Stimulated activated CD4-positive, alpha-beta T cell treated with anti-CD3 and anti-CD28 coated beads, Interleukin-15, amount 100 ng/mL, for 24 hours (primary cell): ENCODE results near the gene WNT10A.

Experiments used
- DNase-seq: peaks from one replicate; pipeline ENCODE4 v3.0.0-alpha.2; 2020

The WNT10A gene

DNA sequence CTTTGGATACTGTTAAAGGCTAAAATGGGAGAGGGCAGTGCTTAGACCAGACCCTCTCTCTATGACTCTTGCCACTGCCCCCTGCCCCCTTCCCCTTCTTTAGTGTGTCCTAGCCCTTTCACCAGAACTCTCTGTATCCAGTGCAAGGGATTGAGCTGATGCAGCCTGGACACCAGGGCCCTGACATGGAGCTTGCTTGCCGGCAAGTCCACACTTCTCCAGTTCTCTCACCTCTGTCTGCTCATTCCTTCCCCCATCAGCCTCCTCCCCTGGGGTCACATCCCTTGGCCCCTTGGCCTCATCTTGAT, 22.6 kb upstream of the WNT10A start:
- DNase-seq: no peak

DNA sequence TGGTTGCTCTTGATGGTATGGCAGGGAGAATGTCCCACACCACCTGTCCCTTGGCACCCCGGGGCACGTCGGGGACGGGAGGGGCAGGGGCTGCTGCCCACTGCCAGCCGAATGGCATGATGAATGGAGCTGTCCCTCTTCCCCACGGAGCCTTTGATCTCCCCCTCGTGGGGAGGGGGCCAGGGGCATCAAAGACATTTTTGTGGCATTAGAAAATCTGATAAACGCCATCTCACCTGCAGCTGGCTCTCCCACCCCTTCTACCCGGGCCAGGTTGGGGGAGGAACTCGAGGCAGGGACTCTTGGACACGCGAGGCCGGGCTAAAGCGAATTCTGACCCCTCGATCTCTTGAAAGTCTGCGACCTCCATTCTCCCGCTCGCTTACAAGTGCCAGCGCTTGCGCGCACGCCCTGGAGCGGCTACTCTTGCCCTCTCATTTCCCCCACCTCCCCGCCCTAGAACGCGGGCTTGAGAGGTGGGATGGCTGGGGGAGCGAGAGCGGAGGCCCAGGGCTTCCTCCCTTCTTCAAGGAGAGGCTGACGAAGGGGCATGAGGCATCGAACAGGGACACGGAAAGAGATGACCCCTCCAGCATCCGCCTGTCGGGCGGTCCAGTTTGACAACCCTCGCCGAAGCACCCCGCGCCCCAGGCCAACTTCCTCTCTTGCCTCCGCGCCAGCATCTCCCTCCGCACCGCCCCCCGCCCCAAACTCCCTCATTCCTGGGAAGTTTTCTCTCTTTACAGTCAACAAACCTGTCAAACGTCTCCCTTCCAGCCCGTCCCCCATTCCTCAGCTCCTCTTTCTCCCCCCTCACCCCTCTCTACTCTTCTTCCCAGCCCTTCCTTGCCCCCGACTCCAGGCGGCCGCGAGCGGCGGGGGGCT, 21.7 kb upstream of the WNT10A start:
- DNase-seq: no peak

DNA sequence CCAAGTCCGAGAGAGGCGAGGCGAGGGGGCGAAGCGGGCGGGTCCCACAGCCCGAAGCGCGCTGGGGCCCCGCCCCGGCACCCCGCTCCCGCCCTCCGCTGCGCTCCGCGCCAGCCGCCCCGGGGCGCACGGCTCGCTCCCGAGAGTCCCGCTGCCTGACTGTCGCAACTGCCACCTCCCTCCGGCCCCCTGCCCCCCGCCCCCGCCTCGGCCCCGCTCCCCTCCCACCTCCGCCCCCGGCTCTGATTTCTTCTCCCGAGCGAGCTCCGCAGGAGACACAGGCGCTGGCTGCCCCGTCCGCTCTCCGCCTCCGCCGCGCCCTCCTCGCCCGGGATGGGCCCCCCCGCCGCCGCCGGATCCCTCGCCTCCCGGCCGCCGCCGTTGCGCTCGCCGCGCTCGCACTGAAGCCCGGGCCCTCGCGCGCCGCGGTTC, 21.1 kb upstream of the WNT10A start, which contains the start of gene WNT6:
Gene WNT6, plus strand, starts transcription at position 250 of the 432 bp plus-strand sequence. CDS start 233 bp downstream, outside the sequence.
- no peak for DNase-seq

DNA sequence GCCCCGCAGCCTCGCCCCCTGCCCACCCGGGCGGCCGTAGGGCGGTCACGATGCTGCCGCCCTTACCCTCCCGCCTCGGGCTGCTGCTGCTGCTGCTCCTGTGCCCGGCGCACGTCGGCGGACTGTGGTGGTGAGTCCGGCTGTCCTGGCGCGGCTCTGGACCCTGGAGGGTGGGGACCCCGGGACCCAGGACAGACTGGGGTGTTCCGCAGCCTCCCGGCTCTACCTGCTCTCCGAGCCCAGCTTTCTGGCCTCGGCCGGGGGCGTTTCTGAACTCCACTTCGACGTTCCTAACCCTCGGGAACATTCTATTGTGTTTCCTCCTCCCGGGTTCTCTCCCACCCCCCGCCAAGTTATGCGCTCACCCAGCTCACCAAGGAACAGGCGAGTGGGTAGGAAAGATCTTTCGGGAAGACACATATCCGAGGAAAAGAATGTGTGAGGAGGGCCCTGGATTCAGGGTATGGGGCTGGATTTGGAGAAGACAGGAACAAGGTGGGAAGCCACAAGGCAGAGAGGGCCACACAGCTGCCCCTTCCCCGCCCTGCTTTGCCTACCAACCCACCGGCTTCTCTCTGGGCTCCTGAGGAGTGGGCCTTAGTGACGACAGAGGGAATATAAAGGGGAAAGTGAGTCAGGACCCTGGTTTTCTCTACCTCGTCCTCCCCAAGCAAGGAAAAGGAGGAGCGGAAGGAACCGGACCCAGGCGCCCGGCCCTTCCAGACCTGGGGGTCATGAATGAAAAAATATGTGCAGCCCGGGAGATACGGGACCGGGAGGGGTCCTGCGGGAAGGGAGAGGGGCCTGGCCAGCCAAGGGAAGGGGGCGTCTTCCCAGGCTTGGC, 20.4 kb upstream of the WNT10A start:
- DNase-seq: no peak

DNA sequence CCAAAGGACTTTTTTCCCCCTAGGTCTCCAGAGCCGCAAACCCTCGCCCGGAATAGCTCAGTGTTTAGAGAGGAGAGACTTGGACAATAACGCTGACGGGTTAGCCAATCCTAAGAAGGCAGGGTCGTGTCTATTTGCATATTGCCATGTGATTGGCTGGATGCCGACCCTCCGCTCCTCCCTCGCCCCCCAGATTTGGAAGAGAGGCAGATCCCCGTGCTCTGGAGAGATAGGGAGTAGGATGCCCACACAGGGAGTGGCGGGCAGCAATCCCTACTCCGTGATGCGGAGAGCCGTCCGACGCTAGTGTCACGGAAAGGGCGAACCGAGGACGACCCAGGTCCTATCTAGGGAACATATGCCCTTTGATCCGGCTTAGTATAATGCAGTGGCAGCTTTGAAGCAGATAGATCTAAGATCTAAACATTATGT, 19.7 kb upstream of the WNT10A start:
- no peak for DNase-seq

DNA sequence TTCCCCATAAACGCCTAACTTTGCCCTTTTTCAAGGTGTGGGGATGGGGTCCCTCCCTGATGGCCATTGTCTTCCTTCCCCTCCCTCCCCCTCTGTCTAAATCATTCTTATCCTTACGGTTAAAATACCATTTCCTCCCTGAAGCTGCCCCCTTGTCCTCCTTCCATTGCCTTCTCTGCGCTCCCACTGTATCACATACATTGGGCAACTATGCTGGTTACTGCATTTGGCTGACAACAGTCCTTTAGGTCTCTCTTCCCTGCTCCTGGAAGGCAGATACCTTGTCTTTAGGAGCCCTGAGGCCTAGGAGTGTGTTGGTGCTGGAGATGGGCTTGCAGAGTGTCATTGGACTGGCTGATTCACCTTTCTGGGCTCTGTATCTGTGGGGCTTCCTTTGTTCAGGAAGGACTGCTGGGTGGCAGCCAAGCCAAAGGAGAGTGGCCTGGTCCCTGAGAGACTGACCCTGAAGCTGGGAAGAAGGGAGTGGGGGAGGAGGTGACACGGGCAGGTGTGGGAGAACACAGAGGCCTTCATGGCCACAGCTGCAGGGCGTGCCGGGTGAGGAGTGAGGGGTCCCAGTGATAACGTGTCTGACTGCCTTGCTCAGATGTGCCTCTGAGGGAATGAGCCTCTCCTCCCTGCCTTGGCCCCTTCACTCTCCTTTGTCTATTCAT, 18.9 kb upstream of the WNT10A start:
- DNase-seq: no peak

DNA sequence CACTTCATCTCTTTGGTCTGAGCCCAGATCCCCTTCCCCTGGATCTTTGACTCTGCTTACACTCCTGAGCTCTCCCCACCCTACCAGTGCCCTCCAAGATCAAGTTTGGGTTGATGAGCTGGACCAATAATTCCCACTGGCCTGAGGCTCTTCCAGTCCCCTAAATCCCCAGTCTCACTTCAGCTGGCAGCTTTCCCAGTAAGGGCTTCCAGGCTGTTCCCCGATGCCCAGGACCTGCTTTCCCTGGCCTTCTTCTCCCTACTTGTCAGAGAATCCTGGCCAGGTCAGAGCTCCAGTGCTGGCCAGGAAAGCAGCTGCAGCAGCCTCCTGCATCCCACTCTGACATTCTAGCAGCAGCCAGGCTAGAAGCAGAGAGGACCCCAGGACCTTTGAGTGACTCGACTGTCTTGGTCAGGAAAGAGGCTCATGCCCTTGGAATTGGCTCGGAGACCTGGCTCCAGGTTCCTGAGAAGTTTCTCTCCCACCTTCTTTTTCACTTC, 17.6 kb upstream of the WNT10A start:
- DNase-seq: no peak

DNA sequence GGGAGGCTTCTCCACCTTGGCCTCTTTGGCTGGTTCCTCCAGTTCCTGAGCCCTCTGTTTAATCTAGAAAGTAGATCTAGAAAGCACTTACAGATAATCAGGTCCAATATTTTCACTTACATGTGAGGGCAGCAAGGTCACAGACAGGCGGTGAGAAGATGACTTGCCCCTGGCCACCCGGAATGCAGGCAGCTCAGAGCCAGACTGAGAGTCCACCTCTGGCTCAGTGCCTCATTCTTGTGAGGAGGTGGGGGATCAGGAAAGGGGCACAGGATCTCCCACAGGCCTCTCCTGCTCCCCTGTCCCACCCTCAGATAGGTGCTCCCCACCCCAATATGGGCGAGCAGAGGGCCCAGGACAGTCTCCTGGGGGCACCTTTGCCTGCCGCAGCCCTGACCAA, 15.3 kb upstream of the WNT10A start:
- no peak for DNase-seq

DNA sequence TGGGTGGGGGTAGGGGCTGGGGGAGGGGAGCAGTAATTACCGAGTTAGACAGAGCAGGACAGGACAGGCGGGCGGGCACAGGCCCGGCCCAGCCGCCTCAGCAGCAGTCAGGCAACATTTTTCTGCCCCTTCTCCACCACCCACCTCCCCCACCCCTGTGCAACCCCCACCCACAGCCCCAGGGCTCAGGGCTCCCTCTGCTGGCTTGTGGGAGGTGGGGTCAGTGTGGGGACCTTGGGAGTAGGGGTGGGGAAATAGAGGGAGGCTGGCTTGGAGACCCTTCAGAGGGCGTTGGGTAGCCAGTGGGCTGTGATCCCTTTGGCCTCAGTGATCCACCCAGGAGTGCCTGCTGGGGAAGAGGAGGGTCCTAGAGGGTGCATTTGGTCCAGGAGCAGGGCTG, 14.7 kb upstream of the WNT10A start:
- DNase-seq: no peak

DNA sequence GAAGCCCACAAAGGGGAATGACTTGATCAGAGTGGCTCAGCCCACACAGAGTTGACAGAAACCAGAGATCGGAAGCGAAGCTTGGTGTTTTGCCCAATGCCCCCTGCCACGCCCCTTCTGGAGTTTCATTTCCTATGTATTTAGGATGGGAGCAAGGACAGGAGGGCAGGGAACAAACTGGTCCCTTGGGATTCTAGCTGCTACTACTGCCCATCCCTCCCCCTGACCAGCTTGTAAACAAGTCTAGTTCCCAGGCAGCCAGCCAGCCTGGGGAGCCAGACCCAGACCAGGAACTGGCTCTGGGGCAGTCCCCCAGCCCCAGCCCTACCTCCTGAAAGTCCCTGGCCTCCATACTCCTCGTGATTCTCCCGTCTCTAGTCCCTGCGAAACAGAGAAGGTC, 12.8 kb upstream of the WNT10A start:
- DNase-seq: no peak

DNA sequence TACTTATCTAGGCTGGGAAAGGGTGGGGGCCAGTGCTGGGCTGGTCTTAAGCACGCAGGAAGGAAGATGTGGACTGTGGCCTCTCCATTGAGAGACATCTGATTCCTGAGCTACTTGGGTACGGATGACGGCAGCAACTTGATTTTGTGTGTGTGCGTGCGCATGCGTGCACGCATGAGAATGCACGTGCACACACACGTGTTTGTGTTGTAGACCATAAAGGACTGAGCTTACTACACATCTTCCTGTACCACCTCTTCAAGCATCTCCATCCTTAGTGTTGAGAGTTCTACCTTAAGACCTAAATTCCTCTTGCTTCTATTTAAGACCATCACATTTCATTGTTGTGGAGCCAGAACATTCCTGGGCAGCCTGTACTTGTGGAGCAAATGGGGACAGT, 11.6 kb upstream of the WNT10A start:
- no peak for DNase-seq

DNA sequence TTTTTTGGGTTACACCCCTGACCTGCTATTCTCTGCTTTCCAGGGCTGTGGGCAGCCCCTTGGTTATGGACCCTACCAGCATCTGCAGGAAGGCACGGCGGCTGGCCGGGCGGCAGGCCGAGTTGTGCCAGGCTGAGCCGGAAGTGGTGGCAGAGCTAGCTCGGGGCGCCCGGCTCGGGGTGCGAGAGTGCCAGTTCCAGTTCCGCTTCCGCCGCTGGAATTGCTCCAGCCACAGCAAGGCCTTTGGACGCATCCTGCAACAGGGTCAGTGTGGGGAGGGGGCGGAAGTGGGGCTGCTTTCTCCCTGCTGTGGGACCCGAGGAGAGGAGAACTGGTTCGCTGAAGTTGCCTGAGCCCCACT, 9.7 kb upstream of the WNT10A start:
- no peak for DNase-seq

DNA sequence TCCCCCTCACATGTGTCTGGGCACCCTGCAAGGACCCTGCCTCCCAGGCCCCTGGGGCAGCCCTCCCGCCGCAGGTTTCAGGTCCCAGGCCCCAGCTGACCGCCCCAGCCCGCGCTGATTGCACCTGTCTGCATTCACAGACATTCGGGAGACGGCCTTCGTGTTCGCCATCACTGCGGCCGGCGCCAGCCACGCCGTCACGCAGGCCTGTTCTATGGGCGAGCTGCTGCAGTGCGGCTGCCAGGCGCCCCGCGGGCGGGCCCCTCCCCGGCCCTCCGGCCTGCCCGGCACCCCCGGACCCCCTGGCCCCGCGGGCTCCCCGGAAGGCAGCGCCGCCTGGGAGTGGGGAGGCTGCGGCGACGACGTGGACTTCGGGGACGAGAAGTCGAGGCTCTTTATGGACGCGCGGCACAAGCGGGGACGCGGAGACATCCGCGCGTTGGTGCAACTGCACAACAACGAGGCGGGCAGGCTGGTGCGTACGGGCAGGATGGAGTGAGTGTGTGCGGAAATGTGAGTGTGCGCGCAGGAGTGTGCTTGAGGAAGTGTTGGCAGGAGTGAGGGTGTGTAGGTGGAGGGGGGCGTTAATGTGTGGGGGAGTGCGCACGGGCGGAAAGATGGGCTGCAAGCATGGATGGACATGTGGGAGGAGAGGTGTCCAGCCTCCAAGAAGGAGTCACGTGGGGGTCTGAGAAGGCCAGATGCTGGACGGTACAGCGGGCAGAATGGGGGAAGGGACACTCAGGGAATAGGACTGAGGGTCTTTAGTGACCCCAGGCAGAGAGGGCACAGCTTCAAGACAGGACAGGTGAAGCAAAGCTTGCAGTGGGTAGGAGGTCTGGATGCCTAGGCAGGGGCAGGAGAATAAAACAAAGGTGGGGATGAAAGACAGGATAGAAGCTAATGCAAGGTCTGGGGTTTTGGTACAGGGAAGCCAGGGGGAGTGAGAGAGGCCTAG, 9.0 kb upstream of the WNT10A start:
- no peak for DNase-seq

DNA sequence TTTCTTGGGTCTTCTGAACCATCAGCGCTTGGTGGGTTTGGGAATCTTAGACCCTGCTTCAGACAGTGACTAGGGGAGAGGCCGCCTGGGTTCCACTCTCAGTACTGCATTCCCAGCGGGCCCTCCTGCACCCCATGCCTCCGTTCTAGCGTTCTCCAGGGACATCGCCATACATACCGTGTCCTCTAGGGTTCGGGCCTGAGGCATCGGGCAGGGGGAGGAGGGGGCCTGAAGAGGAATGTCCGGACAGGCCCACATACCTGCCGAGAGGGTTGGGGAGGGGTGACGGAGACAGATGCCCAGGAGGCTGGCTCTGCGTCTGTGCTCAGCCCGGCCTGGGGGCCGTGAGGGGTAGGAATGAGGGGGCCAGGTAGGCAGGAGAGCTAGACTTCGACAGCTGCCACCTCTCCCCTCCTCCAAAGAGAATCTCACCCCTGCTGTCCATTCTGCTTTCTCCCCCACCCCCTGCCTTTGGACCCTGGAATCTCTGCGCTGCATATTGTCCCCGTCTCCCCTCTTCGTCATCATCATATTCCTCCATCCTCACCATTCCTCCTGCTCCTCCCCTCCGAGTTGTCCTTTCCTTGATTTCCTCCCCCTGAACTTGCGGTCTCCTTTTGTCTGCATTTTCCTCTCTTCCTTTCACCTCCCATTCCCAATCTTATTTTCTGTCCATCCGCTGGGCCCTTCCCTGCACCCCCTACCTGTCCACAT, 7.8 kb upstream of the WNT10A start:
- DNase-seq: no peak

DNA sequence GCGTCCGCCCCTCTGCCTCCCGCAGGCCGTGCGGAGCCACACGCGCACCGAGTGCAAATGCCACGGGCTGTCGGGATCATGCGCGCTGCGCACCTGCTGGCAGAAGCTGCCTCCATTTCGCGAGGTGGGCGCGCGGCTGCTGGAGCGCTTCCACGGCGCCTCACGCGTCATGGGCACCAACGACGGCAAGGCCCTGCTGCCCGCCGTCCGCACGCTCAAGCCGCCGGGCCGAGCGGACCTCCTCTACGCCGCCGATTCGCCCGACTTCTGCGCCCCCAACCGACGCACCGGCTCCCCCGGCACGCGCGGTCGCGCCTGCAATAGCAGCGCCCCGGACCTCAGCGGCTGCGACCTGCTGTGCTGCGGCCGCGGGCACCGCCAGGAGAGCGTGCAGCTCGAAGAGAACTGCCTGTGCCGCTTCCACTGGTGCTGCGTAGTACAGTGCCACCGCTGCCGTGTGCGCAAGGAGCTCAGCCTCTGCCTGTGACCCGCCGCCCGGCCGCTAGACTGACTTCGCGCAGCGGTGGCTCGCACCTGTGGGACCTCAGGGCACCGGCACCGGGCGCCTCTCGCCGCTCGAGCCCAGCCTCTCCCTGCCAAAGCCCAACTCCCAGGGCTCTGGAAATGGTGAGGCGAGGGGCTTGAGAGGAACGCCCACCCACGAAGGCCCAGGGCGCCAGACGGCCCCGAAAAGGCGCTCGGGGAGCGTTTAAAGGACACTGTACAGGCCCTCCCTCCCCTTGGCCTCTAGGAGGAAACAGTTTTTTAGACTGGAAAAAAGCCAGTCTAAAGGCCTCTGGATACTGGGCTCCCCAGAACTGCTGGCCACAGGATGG, 7.1 kb upstream of the WNT10A start:
- no peak for DNase-seq

DNA sequence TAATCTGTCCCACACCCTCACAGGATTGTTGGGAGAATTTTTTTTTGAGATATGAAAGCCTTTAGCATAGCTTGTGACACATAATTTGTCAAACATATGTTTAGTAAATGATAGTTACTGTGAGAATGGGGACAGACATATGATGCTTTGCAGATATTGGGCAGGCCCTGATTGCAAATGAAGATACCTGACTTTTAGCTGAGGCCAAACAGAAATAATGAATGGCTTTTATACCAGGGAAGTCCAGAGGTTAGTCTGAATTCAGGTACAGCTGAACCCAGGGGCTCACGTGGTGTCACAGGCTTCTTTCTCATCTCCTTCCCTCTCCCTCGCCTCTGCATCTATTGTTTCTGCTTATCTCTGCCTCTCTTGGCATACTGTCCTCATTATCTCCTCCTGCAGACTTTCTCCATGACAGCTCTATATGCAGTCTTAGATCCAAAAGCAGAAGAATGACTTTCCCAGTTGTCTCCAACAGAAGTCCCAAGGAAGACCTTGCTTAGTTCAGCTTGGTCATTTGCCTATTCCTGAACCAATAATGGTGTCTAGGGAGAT, 4.9 kb upstream of the WNT10A start:
- DNase-seq: no peak

DNA sequence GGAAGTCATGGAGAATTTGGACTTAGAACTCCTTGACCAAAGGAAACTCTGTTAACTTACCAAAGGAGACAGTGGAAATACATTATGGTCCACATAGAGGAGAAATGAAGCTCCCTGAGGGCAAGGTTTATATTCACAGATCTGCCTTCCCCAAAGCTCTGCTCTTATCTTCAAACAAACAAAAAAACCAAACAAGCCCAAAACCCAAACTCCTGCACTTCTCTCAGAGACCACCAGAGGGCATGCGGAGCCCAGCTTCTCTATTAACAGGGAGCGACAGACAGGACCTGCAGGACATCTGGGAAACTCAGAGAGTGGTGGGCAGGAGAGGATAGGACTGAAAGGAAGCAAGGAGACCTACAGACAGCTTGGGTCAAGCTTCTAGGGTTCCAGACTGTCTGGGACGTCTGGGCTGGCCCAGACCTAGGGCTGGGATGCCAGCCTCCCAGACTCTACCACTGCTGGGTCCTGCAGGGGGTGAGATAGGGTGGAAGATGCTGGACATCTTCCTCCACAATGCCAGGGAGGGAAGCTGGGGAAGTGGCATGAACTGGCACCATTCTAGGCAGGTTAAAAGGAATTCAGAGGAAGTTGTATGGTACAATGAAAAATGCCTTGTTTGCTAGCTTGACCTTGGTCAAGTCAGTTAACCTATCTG, 4.0 kb upstream of the WNT10A start:
- peak; percentile 76 for DNase-seq

DNA sequence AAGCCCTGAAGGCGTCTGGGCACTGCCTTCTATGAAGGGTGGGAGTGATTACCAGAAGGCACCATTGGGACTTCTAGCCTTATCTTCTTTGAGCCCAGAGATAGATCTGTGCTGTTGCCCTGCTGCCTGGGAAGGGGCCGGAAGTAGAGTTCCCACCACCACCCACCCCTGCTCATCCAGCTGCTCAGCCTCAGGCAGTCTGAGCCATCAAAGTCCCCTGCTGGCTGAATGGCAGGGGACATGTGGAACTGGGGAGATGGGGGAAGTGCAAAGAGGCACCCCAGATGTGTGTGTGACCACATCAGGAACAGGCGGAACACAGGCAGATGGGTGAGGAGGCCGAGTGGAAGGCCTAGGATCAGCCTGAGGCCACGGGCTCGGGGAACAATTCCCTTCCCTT, 3.3 kb upstream of the WNT10A start:
- no peak for DNase-seq

DNA sequence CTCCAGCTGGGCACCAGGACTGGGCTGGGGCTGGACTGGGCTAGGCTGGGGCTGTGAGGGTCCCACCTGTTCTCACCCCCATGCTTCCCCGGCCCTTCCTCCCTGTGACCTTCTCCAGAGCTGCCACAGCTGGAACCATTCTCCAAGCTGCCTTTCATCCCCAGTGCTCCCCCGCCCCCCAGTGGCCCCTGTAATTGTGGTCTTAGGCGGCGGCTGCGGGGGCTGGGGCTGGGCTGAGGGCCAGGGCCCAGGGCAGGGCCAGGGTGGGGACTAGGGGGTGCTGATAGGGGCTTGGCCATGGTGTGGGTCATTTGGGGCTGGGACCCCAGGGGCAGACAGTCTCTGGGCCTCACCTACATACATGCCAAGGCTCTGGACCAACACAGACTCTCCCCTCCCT, 2.8 kb upstream of the WNT10A start:
- no peak for DNase-seq

DNA sequence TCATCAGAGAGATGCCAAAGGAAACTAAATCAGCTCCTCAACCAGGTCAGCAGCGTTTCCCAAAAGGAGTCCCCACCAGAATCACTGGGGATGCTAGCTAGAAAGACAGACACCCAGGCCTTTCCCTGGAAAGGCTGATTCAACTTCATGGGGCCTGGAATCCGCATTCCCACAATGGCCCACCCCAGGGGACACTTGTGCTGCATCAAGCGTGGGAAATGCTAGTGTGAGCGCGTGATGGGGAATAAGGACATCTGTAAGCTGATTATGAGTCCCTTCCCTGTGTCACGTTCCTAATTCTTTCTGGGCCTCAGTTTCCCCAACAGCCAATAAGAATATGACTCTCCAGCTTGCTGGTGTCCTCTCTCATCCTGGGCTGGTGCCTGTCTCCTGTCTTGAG, 2.2 kb upstream of the WNT10A start:
- no peak for DNase-seq
